Ishikawa (cell line): ENCODE measurements around the gene MYO1E.

ENCODE experiments used
- CEBPB ChIP-seq: IDR thresholded peaks from 2 replicates; pipeline ENCODE4 v1.6.1; 2012
- CREB1 ChIP-seq: IDR thresholded peaks from 2 replicates; pipeline ENCODE4 v1.6.1; 2012; ENCODE audit warnings: low read depth
- EGR1 ChIP-seq: IDR thresholded peaks from 2 replicates; pipeline ENCODE4 v1.6.1; 2012
- EP300 ChIP-seq: IDR thresholded peaks from 2 replicates; pipeline ENCODE4 v1.6.1; 2012; ENCODE audit warnings: borderline replicate concordance
- FOXM1 ChIP-seq: IDR thresholded peaks from 2 replicates; pipeline ENCODE4 v1.6.1; 2012; ENCODE audit warnings: low read depth, borderline replicate concordance
- NFIC ChIP-seq: IDR thresholded peaks from 2 replicates; pipeline ENCODE4 v1.6.1; 2012
- RAD21 ChIP-seq: IDR thresholded peaks from 2 replicates; pipeline ENCODE4 v1.6.1; 2012; ENCODE audit warnings: low read depth
- REST ChIP-seq: IDR thresholded peaks from 2 replicates; pipeline ENCODE4 v1.6.1; 2012; ENCODE audit warnings: low read depth, mild to moderate bottlenecking
- TAF1 ChIP-seq: IDR thresholded peaks from 2 replicates; pipeline ENCODE4 v1.6.1; 2012; ENCODE audit warnings: low read depth, mild to moderate bottlenecking
- TCF12 ChIP-seq: IDR thresholded peaks from 2 replicates; pipeline ENCODE4 v1.6.1; 2012; ENCODE audit warnings: low read depth
- TEAD4 ChIP-seq: IDR thresholded peaks from 2 replicates; pipeline ENCODE4 v1.6.1; 2012
- YY1 ChIP-seq: IDR thresholded peaks from 2 replicates; pipeline ENCODE4 v1.6.1; 2012; ENCODE audit warnings: low read depth
- ZBTB7A ChIP-seq: IDR thresholded peaks from 2 replicates; pipeline ENCODE4 v1.6.1; 2012; ENCODE audit warnings: low read depth
- TF ChIP-seq, protein P1 (sequence below): IDR thresholded peaks from 2 replicates; pipeline ENCODE4 v1.6.1; 2012
- TF ChIP-seq, protein P2 (sequence below): IDR thresholded peaks from 2 replicates; pipeline ENCODE4 v1.6.1; 2012

Gene MYO1E

DNA sequence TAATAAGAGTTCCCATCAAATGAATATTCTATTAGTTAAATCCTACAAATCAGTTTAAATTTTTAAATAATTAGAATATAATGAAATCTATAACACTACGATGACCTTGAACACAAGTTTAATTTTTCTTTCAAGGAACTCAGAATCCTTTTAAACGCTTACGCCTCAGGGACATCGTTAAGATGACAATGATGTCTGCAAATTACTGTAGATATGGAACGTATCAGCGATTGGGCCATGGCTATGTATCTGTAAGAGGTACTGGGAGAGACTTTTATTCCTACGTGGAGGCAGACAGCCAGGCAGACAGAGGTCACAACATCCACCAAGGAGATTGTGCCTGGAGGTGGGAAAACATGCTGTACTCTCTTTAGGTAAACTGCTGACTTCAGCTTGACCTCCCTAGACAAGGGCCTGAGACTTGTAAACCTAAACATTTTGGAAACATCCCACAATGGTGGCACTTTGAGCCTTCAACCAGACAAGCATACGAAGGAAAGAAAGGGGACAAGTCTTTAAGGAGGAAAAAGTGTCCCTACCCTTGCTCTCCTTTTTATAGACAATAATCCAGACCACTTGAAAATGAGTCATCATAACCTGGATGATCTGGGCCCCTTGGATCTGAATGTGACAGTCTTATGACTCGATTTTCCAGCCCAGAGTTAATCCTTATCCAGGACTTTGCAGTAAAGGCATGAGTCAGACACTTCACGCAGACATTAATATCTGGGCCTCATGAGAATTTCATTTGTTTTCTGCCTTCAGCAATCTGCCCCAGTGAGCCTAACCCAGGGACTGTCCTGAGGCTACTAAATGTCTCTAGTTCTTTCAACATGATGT lies 172.8 kb downstream of the MYO1E start:
- TF ChIP-seq EGR1 (no peak), ZBTB7A (no peak), TCF12 (no peak), TAF1 (no peak), RAD21 (no peak), CEBPB (no peak), NFIC (no peak), REST (no peak), FOXM1 (no peak), YY1 (no peak)
- TF ChIP-seq, protein P1, sequence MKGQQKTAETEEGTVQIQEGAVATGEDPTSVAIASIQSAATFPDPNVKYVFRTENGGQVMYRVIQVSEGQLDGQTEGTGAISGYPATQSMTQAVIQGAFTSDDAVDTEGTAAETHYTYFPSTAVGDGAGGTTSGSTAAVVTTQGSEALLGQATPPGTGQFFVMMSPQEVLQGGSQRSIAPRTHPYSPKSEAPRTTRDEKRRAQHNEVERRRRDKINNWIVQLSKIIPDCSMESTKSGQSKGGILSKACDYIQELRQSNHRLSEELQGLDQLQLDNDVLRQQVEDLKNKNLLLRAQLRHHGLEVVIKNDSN, result no peak
- TF ChIP-seq, protein P2, sequence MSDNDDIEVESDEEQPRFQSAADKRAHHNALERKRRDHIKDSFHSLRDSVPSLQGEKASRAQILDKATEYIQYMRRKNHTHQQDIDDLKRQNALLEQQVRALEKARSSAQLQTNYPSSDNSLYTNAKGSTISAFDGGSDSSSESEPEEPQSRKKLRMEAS, result no peak

DNA sequence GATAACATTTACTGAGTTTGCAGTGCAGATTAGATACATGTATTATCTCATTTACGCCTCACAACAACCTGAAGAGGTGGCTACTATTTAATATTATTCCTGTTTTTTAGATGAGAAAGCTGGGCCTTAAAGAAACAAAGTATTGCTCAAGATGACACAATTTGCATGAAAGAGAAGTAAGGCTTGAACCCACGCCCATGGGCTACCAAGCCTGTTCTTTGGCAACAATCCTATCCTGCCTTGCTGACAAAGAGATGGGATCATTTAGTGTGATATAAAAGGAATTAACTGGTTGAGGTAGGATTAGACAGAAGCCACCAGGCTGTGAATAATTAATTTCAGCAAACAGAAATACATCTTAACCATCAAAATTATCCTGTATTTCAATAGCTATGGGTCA lies 175.2 kb downstream of the MYO1E start:
- no peak for TF ChIP-seq EGR1
- TF ChIP-seq YY1, result no peak
- TF ChIP-seq CREB1, result no peak
- no peak for TF ChIP-seq ZBTB7A
- no peak for TF ChIP-seq FOXM1
- TF ChIP-seq TAF1, result no peak
- TF ChIP-seq, protein P2, result no peak
- no peak for TF ChIP-seq RAD21
- no peak for TF ChIP-seq REST
- no peak for TF ChIP-seq TCF12
- no peak for TF ChIP-seq EP300
- TF ChIP-seq NFIC, result no peak
- no peak for TF ChIP-seq CEBPB
- TF ChIP-seq, protein P1, result no peak
- TF ChIP-seq TEAD4, result no peak

DNA sequence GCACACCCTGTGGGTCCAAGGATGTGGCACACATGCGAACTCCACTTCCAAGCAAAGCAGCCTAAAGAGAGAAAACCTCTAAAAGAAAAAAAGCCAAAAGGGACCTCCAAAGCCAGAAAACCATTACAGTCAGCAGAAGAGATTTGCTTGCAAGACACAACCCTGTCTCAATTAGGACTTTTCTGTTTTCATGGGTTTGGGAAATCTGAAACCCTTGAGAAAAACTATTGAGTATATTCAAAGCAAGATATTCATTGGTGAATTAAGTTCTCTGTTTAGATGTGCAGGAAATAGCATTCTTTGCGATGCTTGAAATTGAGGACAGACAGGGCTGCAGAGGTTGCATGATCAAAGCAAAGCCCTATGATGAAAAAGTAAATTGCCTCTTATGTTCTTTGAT lies 176.3 kb downstream of the MYO1E start:
- TF ChIP-seq TAF1, result no peak
- no peak for TF ChIP-seq NFIC
- no peak for TF ChIP-seq TEAD4
- no peak for TF ChIP-seq RAD21
- TF ChIP-seq EGR1, result no peak
- no peak for TF ChIP-seq CREB1
- no peak for TF ChIP-seq REST
- TF ChIP-seq EP300, result no peak
- no peak for TF ChIP-seq YY1
- TF ChIP-seq, protein P2, result no peak
- TF ChIP-seq TCF12, result no peak
- TF ChIP-seq, protein P1, result no peak
- no peak for TF ChIP-seq FOXM1
- TF ChIP-seq ZBTB7A, result no peak
- TF ChIP-seq CEBPB, result no peak
